SK-N-SH (cell line): ENCODE data around the gene SCAF11. TPM values are rescaled to one million over a fixed set of nuclear protein-coding genes. Genes with fewer than 3 reads are reported as not detected.

ENCODE experiments used
- CTCF ChIA-PET: fragments of 300-600, 350-600 bp; formaldehyde crosslinking; extraction: SDS; loops from one replicate; lab custom pipeline; 2021; lab: Yijun Ruan, JAX
- POLR2A ChIA-PET: fragments of 350-600 bp; sonication (Branson Sonifier 250); formaldehyde crosslinking; extraction: SDS; loops from one replicate; lab custom pipeline; 2020; ENCODE audit warnings: antibody characterized with exemption, inconsistent platforms; lab: Yijun Ruan, JAX
- DNase-seq: peaks from one replicate; pipeline ENCODE4 v3.0.0; 2012
- H2AFZ ChIP-seq: fragments of 200-600 bp; sonication (generic); 2 replicates; pipeline ENCODE4 v1.8.1; 2016; ENCODE audit warnings: antibody characterized with exemption, mild to moderate bottlenecking, low read depth
- H3F3A ChIP-seq: fragments of 200-600 bp; sonication (generic); replicated peaks from 2 replicates; pipeline ENCODE3; 2016; ENCODE audit warnings: antibody characterized with exemption, mild to moderate bottlenecking; ENCODE audit not compliant: insufficient read depth
- H3K27ac ChIP-seq, 2 experiments: fragments of 200-500 bp in 1 of 2; fragments of 200-600 bp in 1 of 2; sonication (Bioruptor generic) in 1 of 2; sonication (generic), shearing (Covaris generic) in 1 of 2; 2 replicates each; pipeline versions ENCODE4 v1.5.1 to v1.6.1; 2014 to 2016; ENCODE audit warnings: low read depth in 2 of 2, inconsistent platforms in 1 of 2, low read length in 1 of 2, mild to moderate bottlenecking in 1 of 2, mixed read lengths in 1 of 2
- H3K27me3 ChIP-seq: fragments of 200-600 bp; sonication (generic), shearing (Covaris generic); 2 replicates; pipeline ENCODE4 v1.6.1; 2016; ENCODE audit warnings: mixed run types; ENCODE audit not compliant: insufficient read depth
- H3K36me3 ChIP-seq, 2 experiments: fragments of 200-500 bp in 1 of 2; fragments of 200-600 bp in 1 of 2; sonication (Bioruptor generic) in 1 of 2; sonication (generic) in 1 of 2; replicated peaks in 1 of 2; 2 replicates each; pipeline versions ENCODE3 to v1.5.1; 2014 to 2016; ENCODE audit warnings: low read length in 1 of 2, mild to moderate bottlenecking in 1 of 2; ENCODE audit not compliant: insufficient read depth in 2 of 2, control insufficient read depth in 1 of 2
- H3K4me1 ChIP-seq, 2 experiments: fragments of 200-500 bp in 1 of 2; fragments of 200-600 bp in 1 of 2; sonication (Bioruptor generic) in 1 of 2; sonication (generic), shearing (Covaris generic) in 1 of 2; 2 replicates each; pipeline versions ENCODE4 v1.5.1 to v1.6.1; 2014 to 2016; ENCODE audit warnings: low read depth in 1 of 2, low read length in 1 of 2, mixed run types in 1 of 2; ENCODE audit not compliant: insufficient read depth in 2 of 2, control insufficient read depth in 1 of 2
- H3K4me2 ChIP-seq: fragments of 200-600 bp; sonication (generic), shearing (Covaris generic); 2 replicates; pipeline ENCODE4 v1.6.1; 2017; ENCODE audit warnings: mixed run types
- H3K4me3 ChIP-seq, 2 experiments: fragments of 200-500 bp in 1 of 2; fragments of 200-600 bp in 1 of 2; sonication (Bioruptor generic) in 1 of 2; sonication (generic), shearing (Covaris generic) in 1 of 2; 2 replicates each; pipeline versions ENCODE4 v1.5.1 to v1.8.1; 2014 to 2016; ENCODE audit warnings: low read depth in 2 of 2, inconsistent platforms in 1 of 2, low read length in 1 of 2, mild to moderate bottlenecking in 1 of 2, mixed read lengths in 1 of 2, moderate library complexity in 1 of 2
- H3K79me2 ChIP-seq: fragments of 200-600 bp; sonication (generic); 2 replicates; pipeline ENCODE4 v1.8.1; 2017; ENCODE audit warnings: mild to moderate bottlenecking; ENCODE audit not compliant: insufficient read depth
- H3K9ac ChIP-seq: fragments of 200-600 bp; sonication (generic); 2 replicates; pipeline ENCODE4 v1.6.1; 2017; ENCODE audit warnings: mixed run types
- H3K9me2 ChIP-seq: fragments of 200-600 bp; sonication (generic); 2 replicates; pipeline ENCODE4 v1.6.1; 2017; ENCODE audit warnings: mixed run types
- H3K9me3 ChIP-seq: fragments of 200-600 bp; sonication (generic); 2 replicates; pipeline ENCODE4 v1.6.1; 2017; ENCODE audit warnings: mixed run types, mild to moderate bottlenecking, moderate library complexity
- H4K20me1 ChIP-seq: fragments of 200-600 bp; sonication (generic); 2 replicates; pipeline ENCODE4 v1.6.1; 2017; ENCODE audit warnings: mild to moderate bottlenecking, mixed run types; ENCODE audit not compliant: insufficient read depth
- CHD2 ChIP-seq: fragments of 150-350 bp; IDR thresholded peaks from 2 replicates; pipeline ENCODE4 v1.6.1; 2018; ENCODE audit warnings: low read length; ENCODE audit not compliant: partially characterized antibody
- ELF1 ChIP-seq: IDR thresholded peaks from 2 replicates; pipeline ENCODE4 v1.4.0; 2012
- EZH2phosphoT487 ChIP-seq: fragments of 200-600 bp; sonication (generic); IDR thresholded peaks from 2 replicates; pipeline ENCODE4 v1.6.1; 2017; ENCODE audit warnings: low read depth, mixed run types, mild to moderate bottlenecking, antibody characterized with exemption, moderate library complexity, borderline replicate concordance
- FOSL2 ChIP-seq: IDR thresholded peaks from 2 replicates; pipeline ENCODE4 v1.4.0; 2012; ENCODE audit warnings: low read depth, mild to moderate bottlenecking, moderate library complexity, borderline replicate concordance
- FOXJ3 ChIP-seq: sonication (generic); formaldehyde crosslinking; IDR thresholded peaks from 2 replicates; pipeline ENCODE4 v1.5.1; 2020; ENCODE audit warnings: mild to moderate bottlenecking, missing genetic modification reagents
- MXI1 ChIP-seq: IDR thresholded peaks from 2 replicates; pipeline ENCODE4 v1.6.1; 2012; ENCODE audit warnings: mild to moderate bottlenecking, low read depth, low read length, improper control_type of control experiment
- NRF1 ChIP-seq: IDR thresholded peaks from 2 replicates; pipeline ENCODE4 v1.6.1; 2012; ENCODE audit warnings: low read depth, mild to moderate bottlenecking, low read length
- RAD21 ChIP-seq: IDR thresholded peaks from 2 replicates; pipeline ENCODE4 v1.6.1; 2012; ENCODE audit warnings: mild to moderate bottlenecking, low read length
- RCOR1 ChIP-seq: fragments of 150-350 bp; IDR thresholded peaks from 2 replicates; pipeline ENCODE4 v1.6.1; 2017; ENCODE audit warnings: antibody characterized with exemption, low read length
- SIN3A ChIP-seq: IDR thresholded peaks from 2 replicates; pipeline ENCODE4 v1.6.1; 2012; ENCODE audit warnings: low read depth, mild to moderate bottlenecking, low read length, moderate library complexity, borderline replicate concordance
- TAF1 ChIP-seq: IDR thresholded peaks from 2 replicates; pipeline ENCODE4 v1.6.1; 2012; ENCODE audit warnings: low read depth, mild to moderate bottlenecking, low read length, moderate library complexity, borderline replicate concordance
- YY1 ChIP-seq: IDR thresholded peaks from 2 replicates; pipeline ENCODE4 v1.4.0; 2012; ENCODE audit warnings: low read depth, mild to moderate bottlenecking
- WGBS: methylation state at CpG from one replicate; pipeline ENCODE4 v1.1.6; 2017; ENCODE audit warnings: low lambda C conversion rate; 5-methylcytosine and 5-hydroxymethylcytosine counted together
- polyA plus RNA-seq, 3 experiments: library from polyadenylated mRNA; depleted of rRNA; stranded (reverse); fragments of >200 nt; gene quantifications; 2 replicates each; pipeline ENCODE4 v1.2.3, GENCODE V29; 2012
- TF ChIP-seq, protein P1 (sequence below): IDR thresholded peaks from 2 replicates; pipeline ENCODE4 v1.6.1; 2012; ENCODE audit warnings: mild to moderate bottlenecking, low read depth, low read length, moderate library complexity
- TF ChIP-seq, protein P2 (sequence below): fragments of 150-350 bp; IDR thresholded peaks from 2 replicates; pipeline ENCODE4 v1.6.1; 2016; ENCODE audit warnings: mild to moderate bottlenecking, low read depth, low read length
- TF ChIP-seq, protein P3 (sequence below): fragments of 150-350 bp; IDR thresholded peaks from 2 replicates; pipeline ENCODE4 v1.6.1; 2017; ENCODE audit warnings: antibody characterized with exemption, low read length, low read depth, borderline replicate concordance
- TF ChIP-seq, protein P4 (sequence below): fragments of 200-600 bp; sonication (generic); IDR thresholded peaks from 2 replicates; pipeline ENCODE4 v1.6.1; 2017; ENCODE audit warnings: antibody characterized with exemption, mild to moderate bottlenecking, moderate library complexity

The SCAF11 gene
- polyA plus RNA-seq, 1 of the 3 experiments (the other 2 are of a cell fraction) = 26.1 TPM

DNA sequence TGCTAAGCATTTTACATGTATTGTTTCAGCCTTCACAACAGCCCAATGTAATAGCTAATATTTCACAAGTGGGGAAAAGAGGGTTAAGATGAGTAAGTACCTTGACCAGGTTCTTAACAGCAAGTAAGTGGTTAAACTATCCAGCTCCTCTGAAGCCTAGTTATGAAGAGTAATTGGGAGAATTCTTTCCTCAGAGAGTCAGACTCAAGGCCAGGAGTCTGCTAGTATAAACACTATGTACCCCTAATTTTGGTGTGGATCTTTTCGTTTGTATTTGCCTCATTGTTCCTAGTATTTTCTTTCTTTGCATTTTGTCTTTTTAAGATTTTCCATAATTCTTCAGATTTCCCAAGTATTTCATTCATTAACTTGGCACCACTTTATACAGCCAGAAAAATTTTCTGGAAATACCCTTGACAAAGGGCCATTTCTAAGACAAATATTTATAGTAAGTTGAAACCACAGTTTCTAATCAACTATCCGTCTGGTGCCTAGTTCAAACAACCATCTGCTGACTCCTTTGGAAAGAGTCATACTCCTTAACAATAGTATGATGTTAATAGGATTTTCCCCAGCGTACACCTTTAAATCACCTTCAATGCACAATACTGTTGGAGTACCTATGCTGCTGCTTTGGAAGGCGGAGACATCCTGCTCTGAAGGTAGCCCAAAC, 81.2 kb downstream of the SCAF11 start:
- H3K27me3 ChIP-seq = no peaks in the 10 kb centered on the region
- POLR2A ChIA-PET = no interaction called here
- no peaks in the 10 kb centered on the region for H4K20me1 ChIP-seq
- TF ChIP-seq FOXJ3 (no peak), NRF1 (no peak), RCOR1 (no peak), CHD2 (no peak), FOSL2 (no peak), TAF1 (no peak), EZH2phosphoT487 (no peak), ELF1 (no peak), RAD21 (no peak), MXI1 (no peak), YY1 (no peak), SIN3A (no peak)
- TF ChIP-seq, protein P1, sequence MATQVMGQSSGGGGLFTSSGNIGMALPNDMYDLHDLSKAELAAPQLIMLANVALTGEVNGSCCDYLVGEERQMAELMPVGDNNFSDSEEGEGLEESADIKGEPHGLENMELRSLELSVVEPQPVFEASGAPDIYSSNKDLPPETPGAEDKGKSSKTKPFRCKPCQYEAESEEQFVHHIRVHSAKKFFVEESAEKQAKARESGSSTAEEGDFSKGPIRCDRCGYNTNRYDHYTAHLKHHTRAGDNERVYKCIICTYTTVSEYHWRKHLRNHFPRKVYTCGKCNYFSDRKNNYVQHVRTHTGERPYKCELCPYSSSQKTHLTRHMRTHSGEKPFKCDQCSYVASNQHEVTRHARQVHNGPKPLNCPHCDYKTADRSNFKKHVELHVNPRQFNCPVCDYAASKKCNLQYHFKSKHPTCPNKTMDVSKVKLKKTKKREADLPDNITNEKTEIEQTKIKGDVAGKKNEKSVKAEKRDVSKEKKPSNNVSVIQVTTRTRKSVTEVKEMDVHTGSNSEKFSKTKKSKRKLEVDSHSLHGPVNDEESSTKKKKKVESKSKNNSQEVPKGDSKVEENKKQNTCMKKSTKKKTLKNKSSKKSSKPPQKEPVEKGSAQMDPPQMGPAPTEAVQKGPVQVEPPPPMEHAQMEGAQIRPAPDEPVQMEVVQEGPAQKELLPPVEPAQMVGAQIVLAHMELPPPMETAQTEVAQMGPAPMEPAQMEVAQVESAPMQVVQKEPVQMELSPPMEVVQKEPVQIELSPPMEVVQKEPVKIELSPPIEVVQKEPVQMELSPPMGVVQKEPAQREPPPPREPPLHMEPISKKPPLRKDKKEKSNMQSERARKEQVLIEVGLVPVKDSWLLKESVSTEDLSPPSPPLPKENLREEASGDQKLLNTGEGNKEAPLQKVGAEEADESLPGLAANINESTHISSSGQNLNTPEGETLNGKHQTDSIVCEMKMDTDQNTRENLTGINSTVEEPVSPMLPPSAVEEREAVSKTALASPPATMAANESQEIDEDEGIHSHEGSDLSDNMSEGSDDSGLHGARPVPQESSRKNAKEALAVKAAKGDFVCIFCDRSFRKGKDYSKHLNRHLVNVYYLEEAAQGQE = no peak
- TF ChIP-seq, protein P2, sequence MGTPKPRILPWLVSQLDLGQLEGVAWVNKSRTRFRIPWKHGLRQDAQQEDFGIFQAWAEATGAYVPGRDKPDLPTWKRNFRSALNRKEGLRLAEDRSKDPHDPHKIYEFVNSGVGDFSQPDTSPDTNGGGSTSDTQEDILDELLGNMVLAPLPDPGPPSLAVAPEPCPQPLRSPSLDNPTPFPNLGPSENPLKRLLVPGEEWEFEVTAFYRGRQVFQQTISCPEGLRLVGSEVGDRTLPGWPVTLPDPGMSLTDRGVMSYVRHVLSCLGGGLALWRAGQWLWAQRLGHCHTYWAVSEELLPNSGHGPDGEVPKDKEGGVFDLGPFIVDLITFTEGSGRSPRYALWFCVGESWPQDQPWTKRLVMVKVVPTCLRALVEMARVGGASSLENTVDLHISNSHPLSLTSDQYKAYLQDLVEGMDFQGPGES = no peak
- TF ChIP-seq, protein P3, sequence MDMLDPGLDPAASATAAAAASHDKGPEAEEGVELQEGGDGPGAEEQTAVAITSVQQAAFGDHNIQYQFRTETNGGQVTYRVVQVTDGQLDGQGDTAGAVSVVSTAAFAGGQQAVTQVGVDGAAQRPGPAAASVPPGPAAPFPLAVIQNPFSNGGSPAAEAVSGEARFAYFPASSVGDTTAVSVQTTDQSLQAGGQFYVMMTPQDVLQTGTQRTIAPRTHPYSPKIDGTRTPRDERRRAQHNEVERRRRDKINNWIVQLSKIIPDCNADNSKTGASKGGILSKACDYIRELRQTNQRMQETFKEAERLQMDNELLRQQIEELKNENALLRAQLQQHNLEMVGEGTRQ = no peak
- TF ChIP-seq, protein P4, sequence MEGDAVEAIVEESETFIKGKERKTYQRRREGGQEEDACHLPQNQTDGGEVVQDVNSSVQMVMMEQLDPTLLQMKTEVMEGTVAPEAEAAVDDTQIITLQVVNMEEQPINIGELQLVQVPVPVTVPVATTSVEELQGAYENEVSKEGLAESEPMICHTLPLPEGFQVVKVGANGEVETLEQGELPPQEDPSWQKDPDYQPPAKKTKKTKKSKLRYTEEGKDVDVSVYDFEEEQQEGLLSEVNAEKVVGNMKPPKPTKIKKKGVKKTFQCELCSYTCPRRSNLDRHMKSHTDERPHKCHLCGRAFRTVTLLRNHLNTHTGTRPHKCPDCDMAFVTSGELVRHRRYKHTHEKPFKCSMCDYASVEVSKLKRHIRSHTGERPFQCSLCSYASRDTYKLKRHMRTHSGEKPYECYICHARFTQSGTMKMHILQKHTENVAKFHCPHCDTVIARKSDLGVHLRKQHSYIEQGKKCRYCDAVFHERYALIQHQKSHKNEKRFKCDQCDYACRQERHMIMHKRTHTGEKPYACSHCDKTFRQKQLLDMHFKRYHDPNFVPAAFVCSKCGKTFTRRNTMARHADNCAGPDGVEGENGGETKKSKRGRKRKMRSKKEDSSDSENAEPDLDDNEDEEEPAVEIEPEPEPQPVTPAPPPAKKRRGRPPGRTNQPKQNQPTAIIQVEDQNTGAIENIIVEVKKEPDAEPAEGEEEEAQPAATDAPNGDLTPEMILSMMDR = no peak
- no peak overlapping the region for H2AFZ ChIP-seq
- no peak overlapping the region for H3K4me2 ChIP-seq
- no peak for DNase-seq
- no peak overlapping the region for H3K4me3 ChIP-seq
- H3F3A ChIP-seq = peaks cover 18% of the 10 kb centered on the region
- 81% methylated on average over 4 of the region's 4 CpGs for WGBS
- no peak overlapping the region for H3K9ac ChIP-seq
- H3K4me1 ChIP-seq = peaks cover 0 to 14% of the 10 kb centered on the region in 2 experiments; a peak in 2 of 4 replicates
- H3K9me2 ChIP-seq = no peaks in the 10 kb centered on the region
- H3K9me3 ChIP-seq = no peaks in the 10 kb centered on the region
- H3K79me2 ChIP-seq = no peaks in the 10 kb centered on the region
- CTCF ChIA-PET = no interaction called here
- H3K27ac ChIP-seq = no peak overlapping the region
- peaks cover 27 to 47% of the 10 kb centered on the region in 2 experiments for H3K36me3 ChIP-seq
